Measurements from ENCODE around the gene COQ8A.
"Not testable (repeated sequence)": the region's sequence is repeated elsewhere in the genome, so short reads cannot be mapped to it uniquely, and the experiment has no call there.

Gene COQ8A

DNA sequence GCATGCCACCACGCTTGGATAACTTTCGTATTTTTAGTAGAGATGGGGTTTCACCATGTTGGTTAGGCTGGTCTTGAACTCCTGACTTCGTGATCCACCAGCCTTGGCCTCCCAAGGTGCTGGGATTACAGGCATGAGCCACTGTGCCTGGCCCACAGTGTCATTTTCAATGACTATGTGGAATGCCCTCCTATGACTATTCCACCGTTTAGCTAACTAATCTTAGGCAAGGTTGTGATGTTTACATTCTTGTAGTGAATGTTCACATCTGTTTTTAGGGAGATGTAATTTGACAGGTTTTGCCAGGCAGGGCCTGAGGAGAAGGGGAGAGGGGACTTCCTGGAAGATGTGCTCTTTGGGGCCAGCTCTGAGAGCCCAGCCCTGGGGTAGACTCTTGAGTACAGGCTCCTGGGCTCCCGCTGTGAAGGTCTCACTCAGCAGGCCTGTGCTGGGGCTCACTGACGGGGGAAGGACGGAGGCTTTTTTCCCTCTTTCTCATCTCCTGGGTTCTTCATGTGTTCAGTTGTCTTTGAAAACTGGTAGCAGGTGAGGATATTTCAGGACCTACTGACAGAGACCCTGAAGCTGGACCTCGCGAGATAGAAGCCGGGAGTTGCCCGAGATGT is 13.2 kb downstream of the COQ8A start:
- Histone ChIP-seq H3K9ac (ENCODE audit: low read depth, low read length, poor library complexity, severe bottlenecking) (no peak overlapping the region), H3K4me1 (ENCODE audit: insufficient read depth, low read length, poor library complexity, severe bottlenecking) (no peaks in the 10 kb centered on the region), H3K4me2 (ENCODE audit: low read depth, low read length, poor library complexity, severe bottlenecking) (no peak overlapping the region), H3K9me2 (replicated peaks; ENCODE audit: low read depth, low read length) (no peaks in the 10 kb centered on the region), H3K36me3 (ENCODE audit: insufficient read depth, low read length) (no peaks in the 10 kb centered on the region), H3K79me2 (ENCODE audit: insufficient read depth, low read length) (peaks cover 43% of the 10 kb centered on the region; the same call in 1 of the 2 replicates), H4K20me1 (ENCODE audit: insufficient read depth, low read length, poor library complexity, severe bottlenecking) (no peaks in the 10 kb centered on the region), H3K27me3 (ENCODE audit: insufficient read depth, low read length, poor library complexity, severe bottlenecking) (no peaks in the 10 kb centered on the region), H2AFZ (ENCODE audit: low read length) (no peak overlapping the region), H3F3A (ENCODE audit: low read depth) (no peaks in the 10 kb centered on the region), H3K4me3 (ENCODE audit: low read length, poor library complexity, severe bottlenecking) (no peak overlapping the region), H3K9me3 (ENCODE audit: insufficient read depth, low read depth, low read length) (no peaks in the 10 kb centered on the region)
- TF ChIP-seq, protein P1, sequence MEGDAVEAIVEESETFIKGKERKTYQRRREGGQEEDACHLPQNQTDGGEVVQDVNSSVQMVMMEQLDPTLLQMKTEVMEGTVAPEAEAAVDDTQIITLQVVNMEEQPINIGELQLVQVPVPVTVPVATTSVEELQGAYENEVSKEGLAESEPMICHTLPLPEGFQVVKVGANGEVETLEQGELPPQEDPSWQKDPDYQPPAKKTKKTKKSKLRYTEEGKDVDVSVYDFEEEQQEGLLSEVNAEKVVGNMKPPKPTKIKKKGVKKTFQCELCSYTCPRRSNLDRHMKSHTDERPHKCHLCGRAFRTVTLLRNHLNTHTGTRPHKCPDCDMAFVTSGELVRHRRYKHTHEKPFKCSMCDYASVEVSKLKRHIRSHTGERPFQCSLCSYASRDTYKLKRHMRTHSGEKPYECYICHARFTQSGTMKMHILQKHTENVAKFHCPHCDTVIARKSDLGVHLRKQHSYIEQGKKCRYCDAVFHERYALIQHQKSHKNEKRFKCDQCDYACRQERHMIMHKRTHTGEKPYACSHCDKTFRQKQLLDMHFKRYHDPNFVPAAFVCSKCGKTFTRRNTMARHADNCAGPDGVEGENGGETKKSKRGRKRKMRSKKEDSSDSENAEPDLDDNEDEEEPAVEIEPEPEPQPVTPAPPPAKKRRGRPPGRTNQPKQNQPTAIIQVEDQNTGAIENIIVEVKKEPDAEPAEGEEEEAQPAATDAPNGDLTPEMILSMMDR (conservative IDR thresholded peaks at IDR 0.05; ENCODE audit: low read length): no peak
- TF ChIP-seq EZH2phosphoT487 (IDR thresholded peaks at IDR 0.05; ENCODE audit: borderline replicate concordance): no peak

DNA sequence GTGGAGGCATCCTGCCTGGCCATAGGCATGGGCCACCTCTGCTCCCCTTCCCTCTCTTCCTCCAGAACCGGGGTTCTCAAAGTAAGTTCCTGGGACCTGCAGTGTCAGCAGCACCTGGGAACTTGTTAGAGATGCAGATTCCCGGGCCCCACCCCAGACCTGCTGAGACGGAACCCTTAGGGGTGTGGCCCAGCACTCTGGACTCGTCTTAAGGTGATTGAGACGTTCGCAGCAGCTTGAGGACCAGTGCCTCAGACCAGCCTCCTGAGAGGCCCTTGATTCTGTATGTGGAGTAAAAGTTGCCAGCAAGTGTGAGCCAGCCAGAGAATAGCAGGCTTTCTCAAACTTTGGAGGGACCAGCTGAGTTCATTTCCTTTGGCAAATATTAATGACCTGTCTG is 14.2 kb downstream of the COQ8A start:
- Histone ChIP-seq H3K4me1 (ENCODE audit: insufficient read depth, low read length, poor library complexity, severe bottlenecking) (no peaks in the 10 kb centered on the region), H3K36me3 (ENCODE audit: insufficient read depth, low read length) (no peaks in the 10 kb centered on the region), H3K27me3 (ENCODE audit: insufficient read depth, low read length, poor library complexity, severe bottlenecking) (no peaks in the 10 kb centered on the region), H3K4me3 (ENCODE audit: low read length, poor library complexity, severe bottlenecking) (no peak overlapping the region), H3F3A (ENCODE audit: low read depth) (no peaks in the 10 kb centered on the region), H2AFZ (ENCODE audit: low read length) (no peak overlapping the region), H3K9ac (ENCODE audit: low read depth, low read length, poor library complexity, severe bottlenecking) (no peak overlapping the region), H3K9me3 (ENCODE audit: insufficient read depth, low read depth, low read length) (no peaks in the 10 kb centered on the region), H3K4me2 (ENCODE audit: low read depth, low read length, poor library complexity, severe bottlenecking) (no peak overlapping the region), H4K20me1 (ENCODE audit: insufficient read depth, low read length, poor library complexity, severe bottlenecking) (no peaks in the 10 kb centered on the region), H3K9me2 (replicated peaks; ENCODE audit: low read depth, low read length) (no peaks in the 10 kb centered on the region), H3K79me2 (ENCODE audit: insufficient read depth, low read length) (peaks cover 45% of the 10 kb centered on the region; the same call in 1 of the 2 replicates)
- TF ChIP-seq, protein P1 (conservative IDR thresholded peaks at IDR 0.05; ENCODE audit: low read length): no peak
- TF ChIP-seq EZH2phosphoT487 (IDR thresholded peaks at IDR 0.05; ENCODE audit: borderline replicate concordance): no peak

DNA sequence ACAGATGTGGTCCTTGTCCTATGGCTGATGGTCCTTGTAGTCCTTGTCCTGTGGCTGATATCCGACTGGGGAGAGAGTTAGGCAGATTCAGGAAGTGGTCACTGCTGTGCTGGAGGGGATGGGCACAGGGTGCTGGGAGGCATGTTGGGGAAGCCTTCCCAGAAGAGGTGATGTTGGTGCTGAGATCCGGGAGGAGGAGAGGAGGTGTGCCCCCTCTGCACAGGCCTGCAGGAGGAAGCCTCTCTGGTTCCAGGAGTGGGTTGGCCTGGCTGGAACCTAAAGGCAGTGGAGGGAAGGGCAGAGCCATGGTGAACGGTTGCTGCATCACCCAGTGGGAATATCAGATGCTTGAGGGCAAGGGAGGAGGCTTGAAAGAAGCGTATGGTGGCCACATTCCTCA is 14.7 kb downstream of the COQ8A start:
- H2AFZ ChIP-seq (ENCODE audit: low read length): no peak overlapping the region
- no peaks in the 10 kb centered on the region for H3K4me1 ChIP-seq (ENCODE audit: insufficient read depth, low read length, poor library complexity, severe bottlenecking)
- peaks cover 49% of the 10 kb centered on the region; the same call in 1 of the 2 replicates for H3K79me2 ChIP-seq (ENCODE audit: insufficient read depth, low read length)
- H3F3A ChIP-seq (ENCODE audit: low read depth): no peaks in the 10 kb centered on the region
- no peaks in the 10 kb centered on the region for H3K36me3 ChIP-seq (ENCODE audit: insufficient read depth, low read length)
- no peak overlapping the region for H3K4me2 ChIP-seq (ENCODE audit: low read depth, low read length, poor library complexity, severe bottlenecking)
- H4K20me1 ChIP-seq (ENCODE audit: insufficient read depth, low read length, poor library complexity, severe bottlenecking): no peaks in the 10 kb centered on the region
- H3K9me2 ChIP-seq (replicated peaks; ENCODE audit: low read depth, low read length): no peaks in the 10 kb centered on the region
- H3K9ac ChIP-seq (ENCODE audit: low read depth, low read length, poor library complexity, severe bottlenecking): no peak overlapping the region
- no peaks in the 10 kb centered on the region for H3K9me3 ChIP-seq (ENCODE audit: insufficient read depth, low read depth, low read length)
- H3K4me3 ChIP-seq (ENCODE audit: low read length, poor library complexity, severe bottlenecking): no peak overlapping the region
- no peaks in the 10 kb centered on the region for H3K27me3 ChIP-seq (ENCODE audit: insufficient read depth, low read length, poor library complexity, severe bottlenecking)
- TF ChIP-seq, protein P1 (conservative IDR thresholded peaks at IDR 0.05; ENCODE audit: low read length): no peak
- TF ChIP-seq EZH2phosphoT487 (IDR thresholded peaks at IDR 0.05; ENCODE audit: borderline replicate concordance): no peak

DNA sequence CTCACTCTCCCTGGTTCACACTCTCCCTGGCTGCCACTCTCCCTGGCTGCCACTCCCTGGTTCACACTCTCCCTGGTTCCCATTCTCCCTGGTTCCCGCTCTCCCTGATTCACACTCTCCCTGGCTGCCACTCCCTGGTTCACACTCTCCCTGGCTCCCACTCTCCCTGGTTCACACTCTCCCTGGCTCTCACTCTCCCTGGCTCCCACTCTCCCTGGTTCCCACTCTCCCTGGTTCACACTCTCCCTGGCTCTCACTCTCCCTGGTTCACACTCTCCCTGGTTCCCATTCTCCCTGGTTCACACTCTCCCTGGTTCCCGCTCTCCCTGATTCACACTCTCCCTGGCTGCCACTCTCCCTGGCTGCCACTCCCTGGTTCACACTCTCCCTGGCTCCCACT is 15.8 kb downstream of the COQ8A start:
- not testable (repeated sequence) for H3K27me3 ChIP-seq (ENCODE audit: insufficient read depth, low read length, poor library complexity, severe bottlenecking); H3K36me3 ChIP-seq (ENCODE audit: insufficient read depth, low read length); H4K20me1 ChIP-seq (ENCODE audit: insufficient read depth, low read length, poor library complexity, severe bottlenecking); H3K4me2 ChIP-seq (ENCODE audit: low read depth, low read length, poor library complexity, severe bottlenecking); H3K9me3 ChIP-seq (ENCODE audit: insufficient read depth, low read depth, low read length); H3K4me3 ChIP-seq (ENCODE audit: low read length, poor library complexity, severe bottlenecking); H2AFZ ChIP-seq (ENCODE audit: low read length); H3K9me2 ChIP-seq (replicated peaks; ENCODE audit: low read depth, low read length); H3K4me1 ChIP-seq (ENCODE audit: insufficient read depth, low read length, poor library complexity, severe bottlenecking); H3F3A ChIP-seq (ENCODE audit: low read depth); H3K9ac ChIP-seq (ENCODE audit: low read depth, low read length, poor library complexity, severe bottlenecking)
- H3K79me2 ChIP-seq (ENCODE audit: insufficient read depth, low read length): peaks cover 48% of the 10 kb centered on the region; the same call in 1 of the 2 replicates
